Cardiac atrium fibroblast (primary cell): ENCODE measurements around the gene OXSR1. TPM values are rescaled to one million over a fixed set of nuclear protein-coding genes. Genes with fewer than 3 reads are reported as not detected.

ENCODE experiments used
- total RNA-seq: library from RNA; depleted of rRNA; stranded (reverse); fragments of >200 nt; gene quantifications from 2 replicates; pipeline ENCODE4 v1.2.3, GENCODE V29; 2015

OXSR1 gene
- 30.0 and 40.3 TPM in 2 replicates for total RNA-seq

GRCh38 chr3:38164952-38165721 lies at the start of gene OXSR1:
OXSR1 (plus strand) TSS chr3:38165537; CDS start chr3:38165877, 340 bp downstream.

GRCh38 chr3:38136777-38137614 lies 28.3 kb upstream of the OXSR1 start, which contains the start of gene ACAA1:
ACAA1 (minus strand) TSS chr3:38137127; CDS start chr3:38137035, 92 bp downstream.

GRCh38 chr3:38138349-38139190 lies 26.8 kb upstream of the OXSR1 start, which contains the start of gene MYD88:
MYD88 (plus strand) TSS chr3:38138661; CDS start chr3:38138701, 40 bp downstream.

GRCh38 chr3:38265604-38266307 lies 100.4 kb downstream of the OXSR1 start, which contains the start of gene SLC22A13:
SLC22A13 (plus strand) TSS chr3:38265812; CDS start chr3:38265861, 49 bp downstream.

GRCh38 chr3:38281895-38282686 lies 116.8 kb downstream of the OXSR1 start, which contains the start of gene SLC22A14:
SLC22A14 (plus strand) TSS chr3:38282294; CDS start chr3:38306027, 23,733 bp downstream.

Other genes starting within 250 kb of the OXSR1 start
- 5.8 and 8.7 TPM in 2 replicates for gene VILL, start 174.8 kb upstream of the OXSR1 start, total RNA-seq
- 30.1 and 41.8 TPM in 2 replicates for gene PLCD1, start 135.9 kb upstream of the OXSR1 start, total RNA-seq
- under 0.01 and 0.49 TPM in 2 replicates for gene DLEC1, start 126.3 kb upstream of the OXSR1 start, total RNA-seq
- gene ACAA1, start 28.4 kb upstream of the OXSR1 start, total RNA-seq = 34.8 and 39.5 TPM in 2 replicates
- 23.0 and 29.2 TPM in 2 replicates for gene MYD88, start 26.9 kb upstream of the OXSR1 start, total RNA-seq
- gene SLC22A13, start 100.3 kb downstream of the OXSR1 start, total RNA-seq = not detected in 2 replicates
- gene SLC22A14, start 116.8 kb downstream of the OXSR1 start, total RNA-seq = not detected in 2 replicates
- 2.6 and 2.7 TPM in 2 replicates for gene XYLB, start 181.2 kb downstream of the OXSR1 start, total RNA-seq